Measurements from ENCODE around the gene DAAM1. TPM values are rescaled to one million over a fixed set of nuclear protein-coding genes. Genes with fewer than 3 reads are reported as not detected.

DAAM1 gene
- polyA plus RNA-seq, 1 experiment = 9.8 TPM

GRCh38 chr14:59189786-59190368 is 1.4 kb downstream of the DAAM1 start:
- CTCF ChIA-PET = interaction anchor here (0.6 to 2.1 kb wide), 3 partner anchors 9 to 254 kb away, joined by 3 to 5 read pairs (median 3); no protein-coding TSS in a partner anchor
- no peak for TF ChIP-seq CTCF (IDR thresholded peaks at IDR 0.05; ENCODE audit: low read depth, low read length)
- H3K4me3 ChIP-seq (ENCODE audit: low read depth, low read length) = peak overlapping the region; percentile 95
- POLR2A ChIA-PET = interaction anchor here (2.2 kb wide), 1 partner anchor 23 kb away, joined by 7 read pairs; no protein-coding TSS in a partner anchor
- peaks cover 18% of the 10 kb centered on the region for H3K27me3 ChIP-seq (ENCODE audit: control insufficient read depth, insufficient read depth, low read length)
- peak; percentile 78 for DNase-seq (ENCODE audit: low read depth, low spot score)
- no peak overlapping the region for H3K27ac ChIP-seq (ENCODE audit: low read depth, low read length)
- H3K9me3 ChIP-seq (ENCODE audit: control insufficient read depth, insufficient read depth, low read length) = no peaks in the 10 kb centered on the region; the same call in 1 of the 2 replicates

- no peak overlapping the region for H3K27ac ChIP-seq (ENCODE audit: low read depth, low read length)
- no peak for DNase-seq (ENCODE audit: low read depth, low spot score)
- no peaks in the 10 kb centered on the region; the same call in 1 of the 2 replicates for H3K9me3 ChIP-seq (ENCODE audit: control insufficient read depth, insufficient read depth, low read length)
- peak overlapping the region; percentile 95 for H3K4me3 ChIP-seq (ENCODE audit: low read depth, low read length)
- ChIA-PET CTCF (interaction anchor here (0.6 to 1.7 kb wide), 3 partner anchors 9 to 23 kb away, joined by 3 to 5 read pairs (median 3); no protein-coding TSS in a partner anchor), POLR2A (no interaction called here)
- TF ChIP-seq CTCF (IDR thresholded peaks at IDR 0.05; ENCODE audit: low read depth, low read length) = peak; percentile 16; the same call in 1 of the 2 replicates
- peaks cover 14% of the 10 kb centered on the region for H3K27me3 ChIP-seq (ENCODE audit: control insufficient read depth, insufficient read depth, low read length)
These were observed 1.9 kb downstream of the DAAM1 start for GRCh38 chr14:59190372-59190771.

GRCh38 chr14:59195912-59196311 is 7.4 kb downstream of the DAAM1 start:
- H3K4me3 ChIP-seq (ENCODE audit: low read depth, low read length) = no peak overlapping the region
- no peak for DNase-seq (ENCODE audit: low read depth, low spot score)
- no peaks in the 10 kb centered on the region for H3K27me3 ChIP-seq (ENCODE audit: control insufficient read depth, insufficient read depth, low read length)
- no peak for TF ChIP-seq CTCF (IDR thresholded peaks at IDR 0.05; ENCODE audit: low read depth, low read length)
- H3K27ac ChIP-seq (ENCODE audit: low read depth, low read length) = no peak overlapping the region
- no peaks in the 10 kb centered on the region for H3K9me3 ChIP-seq (ENCODE audit: control insufficient read depth, insufficient read depth, low read length)
- CTCF ChIA-PET = interaction anchor here (0.6 to 1.5 kb wide), 2 partner anchors 35 to 80 kb away, joined by 3 read pairs; no protein-coding TSS in a partner anchor
- POLR2A ChIA-PET = no interaction called here

- no peak for TF ChIP-seq CTCF (IDR thresholded peaks at IDR 0.05; ENCODE audit: low read depth, low read length)
- Histone ChIP-seq H3K27ac (ENCODE audit: low read depth, low read length) (no peak overlapping the region), H3K4me3 (ENCODE audit: low read depth, low read length) (no peak overlapping the region), H3K27me3 (ENCODE audit: control insufficient read depth, insufficient read depth, low read length) (no peaks in the 10 kb centered on the region), H3K9me3 (ENCODE audit: control insufficient read depth, insufficient read depth, low read length) (no peaks in the 10 kb centered on the region)
- CTCF ChIA-PET = interaction anchor here (1.5 kb wide), 1 partner anchor 246 kb away, joined by 11 read pairs; no protein-coding TSS in a partner anchor
- no peak for DNase-seq (ENCODE audit: low read depth, low spot score)
- POLR2A ChIA-PET = no interaction called here
These were observed 9.3 kb downstream of the DAAM1 start for GRCh38 chr14:59197695-59198262.

- CTCF ChIA-PET = interaction anchor here (0.9 kb wide), 1 partner anchor 9 kb away, joined by 3 read pairs; no protein-coding TSS in a partner anchor
- Histone ChIP-seq H3K4me3 (ENCODE audit: low read depth, low read length) (no peak overlapping the region), H3K27me3 (ENCODE audit: control insufficient read depth, insufficient read depth, low read length) (no peaks in the 10 kb centered on the region), H3K9me3 (ENCODE audit: control insufficient read depth, insufficient read depth, low read length) (no peaks in the 10 kb centered on the region), H3K27ac (ENCODE audit: low read depth, low read length) (no peak overlapping the region)
- no peak for DNase-seq (ENCODE audit: low read depth, low spot score)
- POLR2A ChIA-PET = no interaction called here
- TF ChIP-seq CTCF (IDR thresholded peaks at IDR 0.05; ENCODE audit: low read depth, low read length) = no peak
These were observed 10.7 kb downstream of the DAAM1 start for GRCh38 chr14:59199205-59199604.

Data from AG04450 (cell line).